KBM-7 (cell line): ENCODE data around the gene PCED1B.
"Not testable (repeated sequence)": the region's sequence is repeated elsewhere in the genome, so short reads cannot be mapped to it uniquely, and the experiment has no call there.

Experiments used
- DNase-seq: peaks from one replicate; pipeline ENCODE4 v3.0.0-alpha.2; 2015
- in situ Hi-C: fragments of 300-500 bp; cut with MboI; formaldehyde crosslinking; loops from 2 replicates; pipeline ENCODE4 v1.14.3; 2020; ENCODE audit warnings: low sequenced_read_pairs, low pct_unique_long_range_greater_than_20kb, mixed read lengths

The PCED1B gene

GRCh38 chr12:47147739-47148138, 68.3 kb downstream of the PCED1B start:
- in situ Hi-C loops: no loop called here
- DNase-seq: no peak

DNA sequence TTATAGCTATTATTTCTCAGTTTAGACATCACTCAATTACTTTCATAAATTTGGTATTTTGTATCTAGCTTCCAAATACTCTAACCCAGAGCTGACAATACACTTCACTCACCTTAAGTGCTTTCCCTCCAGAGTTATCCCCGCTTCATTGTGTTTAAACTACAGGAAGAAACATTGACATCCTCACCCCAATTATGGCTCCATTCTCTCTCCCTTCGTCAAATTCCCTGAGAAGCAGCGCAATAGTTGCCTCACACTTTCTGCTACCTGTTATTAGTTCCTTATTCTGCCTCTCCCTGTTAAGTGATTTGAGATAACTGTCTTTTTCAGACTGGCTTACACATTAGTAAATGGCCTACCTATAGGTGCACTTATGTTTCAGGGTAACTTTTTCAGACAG, 69.7 kb downstream of the PCED1B start:
- DNase-seq: no peak
- in situ Hi-C loops: no loop called here

DNA sequence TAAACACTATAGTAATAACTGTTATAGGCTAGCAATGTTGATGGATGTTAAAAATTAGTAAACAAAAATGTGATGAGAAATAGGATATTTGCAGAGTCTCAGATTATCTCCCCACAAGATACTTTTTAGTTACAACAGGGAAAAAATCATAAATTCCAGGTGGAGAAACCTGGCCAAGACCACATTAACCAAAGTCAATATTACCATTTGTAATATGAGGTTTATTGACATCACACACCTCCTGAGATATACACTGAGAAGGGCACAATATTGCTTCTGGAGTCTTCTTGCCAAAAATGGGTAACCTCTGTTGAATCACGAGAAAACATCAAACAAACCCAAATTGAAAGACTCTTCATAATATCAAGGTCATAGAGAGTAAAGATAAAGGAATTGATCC, 72.7 kb downstream of the PCED1B start:
- no peak for DNase-seq
- in situ Hi-C loops: no loop called here

DNA sequence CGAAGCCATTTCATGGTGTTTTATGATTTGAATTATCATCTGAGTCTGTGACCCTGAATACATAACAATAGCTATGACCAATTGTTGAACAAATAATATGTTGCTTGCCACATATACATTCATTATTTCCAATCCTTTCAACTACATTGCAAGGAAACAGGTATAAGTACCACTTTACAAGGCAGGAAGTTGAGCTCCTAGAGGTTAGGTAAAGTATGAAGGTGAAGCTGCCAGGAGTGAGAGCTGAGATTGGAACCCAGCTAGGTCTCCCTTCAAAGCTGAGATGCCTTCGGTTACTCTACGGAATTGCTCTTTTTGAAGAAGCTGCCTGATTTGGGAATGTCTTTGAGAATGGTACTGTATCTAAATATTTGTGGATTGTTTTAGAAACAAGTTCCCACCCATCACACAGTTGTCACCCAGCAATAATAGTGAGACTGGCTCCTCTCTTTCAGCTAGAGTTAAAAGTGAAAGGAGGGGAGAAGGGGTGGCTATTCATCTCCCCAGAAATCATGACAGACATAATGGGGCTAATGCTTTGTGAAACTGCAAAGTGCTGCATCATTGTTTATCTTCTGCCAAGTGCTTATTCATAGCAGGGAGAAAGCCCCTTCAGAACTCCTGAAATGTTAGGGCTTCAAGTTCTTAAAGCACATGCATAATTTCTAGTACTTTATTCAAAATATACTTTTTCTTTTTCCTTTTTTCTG, 76.2 kb downstream of the PCED1B start:
- no peak for DNase-seq
- in situ Hi-C loops: no loop called here

- in situ Hi-C loops: no loop called here
- DNase-seq: peak; percentile 18
Observed at GRCh38 chr12:47156167-47156736, 76.8 kb downstream of the PCED1B start.

DNA sequence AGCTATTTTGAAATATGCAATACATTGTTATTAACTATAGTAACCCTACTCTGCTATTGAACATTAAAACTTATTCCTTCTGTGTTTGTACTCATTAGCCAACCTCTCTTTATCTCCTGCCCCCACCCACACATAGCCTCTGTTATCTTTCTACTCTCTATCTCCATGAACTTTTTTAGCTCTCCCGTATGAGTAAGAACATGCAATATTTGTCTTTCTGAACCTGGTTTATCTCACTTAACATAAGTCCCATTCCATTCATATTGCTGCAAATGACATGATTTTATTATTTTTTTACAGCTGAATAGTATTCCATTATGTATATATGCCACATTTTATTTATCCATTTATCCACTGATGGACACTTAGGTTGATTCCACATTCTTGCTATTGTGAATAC, 79.4 kb downstream of the PCED1B start:
- no peak for DNase-seq
- in situ Hi-C loops: no loop called here

DNA sequence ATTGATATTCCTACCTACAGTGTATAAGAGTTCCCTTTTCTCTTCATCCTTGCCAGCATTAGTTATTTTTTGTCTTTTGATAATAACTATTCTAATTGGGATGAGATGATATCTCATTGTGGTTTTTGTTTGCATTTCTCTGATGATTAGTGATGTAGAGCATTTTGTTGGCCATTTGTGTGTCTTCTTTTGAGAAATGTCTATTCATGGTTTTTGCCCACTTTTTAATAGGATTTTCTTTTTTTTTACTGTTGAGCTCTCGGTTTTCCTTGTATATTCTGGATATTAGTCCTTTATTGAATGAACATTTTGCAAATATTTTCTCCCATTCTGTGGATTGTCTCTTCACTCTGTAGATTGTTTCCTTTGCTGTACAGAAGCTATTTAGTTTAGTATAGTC, 79.9 kb downstream of the PCED1B start:
- DNase-seq: no peak
- in situ Hi-C loops: no loop called here

- in situ Hi-C loops: no loop called here
- DNase-seq: peak; percentile 23
Observed at GRCh38 chr12:47160316-47161244, 81.2 kb downstream of the PCED1B start.

GRCh38 chr12:47164116-47164515, 84.7 kb downstream of the PCED1B start:
- no peak for DNase-seq
- in situ Hi-C loops: no loop called here

DNA sequence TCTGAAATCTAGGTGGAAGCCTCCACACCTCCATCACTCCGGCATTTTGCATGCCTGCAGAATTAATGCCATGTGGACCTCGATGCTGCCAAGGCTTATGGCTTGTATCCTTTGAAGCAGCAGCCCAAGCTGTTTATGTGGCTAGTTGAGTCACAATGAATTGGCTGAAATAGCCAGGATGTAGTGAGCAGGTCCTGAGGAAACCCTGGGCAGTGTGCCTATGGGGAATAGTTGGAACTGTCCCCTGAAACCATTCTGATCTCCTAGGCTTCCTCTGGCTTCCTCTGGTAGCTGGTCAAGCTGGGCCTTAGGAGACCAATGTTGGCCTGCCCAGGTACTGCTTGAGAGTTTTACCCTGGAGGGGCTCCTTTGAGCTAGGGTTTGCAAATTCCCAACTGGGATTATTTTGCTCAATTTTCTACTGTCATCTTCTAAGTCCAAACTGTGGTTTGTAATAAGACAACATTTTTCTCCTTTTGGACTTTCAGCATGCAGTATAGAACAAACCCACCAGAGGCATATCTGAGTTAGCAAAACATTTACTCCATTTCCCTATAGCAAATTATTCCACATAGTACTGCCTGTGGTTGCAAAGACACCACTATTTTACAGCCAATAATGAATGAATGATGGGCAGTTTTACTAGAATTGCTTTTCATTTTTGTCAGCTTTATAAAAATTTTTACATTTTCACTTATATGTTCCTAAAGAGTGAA, 85.5 kb downstream of the PCED1B start:
- in situ Hi-C loops: no loop called here
- no peak for DNase-seq

DNA sequence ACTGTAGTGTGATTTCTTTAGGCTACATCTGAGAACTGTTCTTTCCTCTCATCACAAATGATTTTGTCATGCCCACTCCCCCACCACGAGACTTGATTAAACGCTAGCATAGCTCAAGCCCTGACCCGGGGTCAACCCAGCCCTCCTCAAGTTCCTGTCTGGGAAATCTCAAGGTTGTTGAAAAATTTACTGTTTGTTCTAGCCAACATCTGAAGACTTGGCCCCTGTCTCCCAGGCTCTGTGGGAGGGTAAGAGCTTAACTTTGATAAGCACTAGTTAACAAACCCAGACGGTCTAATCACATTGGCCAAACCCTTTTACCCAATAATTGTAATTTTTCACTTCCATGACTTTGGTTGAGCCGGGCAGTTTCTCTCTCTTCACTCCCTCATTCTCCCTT, 86.5 kb downstream of the PCED1B start:
- in situ Hi-C loops: no loop called here
- DNase-seq: no peak

GRCh38 chr12:47166365-47166764, 86.9 kb downstream of the PCED1B start:
- in situ Hi-C loops: no loop called here
- no peak for DNase-seq

DNA sequence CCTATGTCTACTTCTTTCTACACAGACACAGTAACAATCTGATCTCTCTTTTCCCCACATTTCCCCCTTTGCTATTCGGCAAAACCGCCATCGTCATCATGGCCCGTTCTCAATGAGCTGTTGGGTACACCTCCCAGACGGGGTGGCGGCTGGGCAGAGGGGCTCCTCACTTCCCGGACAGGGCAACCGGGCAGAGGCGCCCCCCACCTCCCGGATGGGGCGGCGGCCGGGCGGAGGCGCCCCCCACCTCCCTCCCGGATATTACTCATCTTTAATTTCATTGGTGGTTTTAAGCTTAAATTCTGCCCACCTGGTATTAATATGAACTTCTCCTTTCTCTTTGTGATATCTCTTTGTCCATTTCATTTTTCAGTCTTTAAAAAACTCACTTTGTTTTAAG, 90.9 kb downstream of the PCED1B start:
- in situ Hi-C loops, DNase-seq: not testable (repeated sequence)

DNA sequence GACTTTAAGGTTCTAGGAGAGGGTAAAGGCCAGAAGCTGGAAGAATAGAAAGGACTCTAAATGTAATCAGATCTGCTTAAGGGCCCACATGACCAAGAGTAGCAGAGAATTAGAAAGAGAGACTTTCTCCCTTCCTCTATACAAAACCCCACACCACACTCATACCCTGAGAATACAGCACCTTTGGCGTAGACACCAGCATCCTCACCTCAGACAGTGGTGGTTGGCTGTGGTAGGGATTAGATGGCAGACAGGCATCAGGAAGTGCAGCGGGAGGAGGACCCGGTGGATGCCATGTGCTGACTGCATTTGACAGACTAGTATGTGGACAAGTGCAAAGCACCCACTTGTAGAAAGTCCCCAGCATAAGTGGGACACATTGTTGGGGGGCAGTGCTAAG, 98.6 kb downstream of the PCED1B start:
- DNase-seq: no peak
- in situ Hi-C loops: loop anchor here (25.0 kb wide), 1 partner anchor 91 kb away; the partner anchor contains the start of genes AMIGO2 and PCED1B

DNA sequence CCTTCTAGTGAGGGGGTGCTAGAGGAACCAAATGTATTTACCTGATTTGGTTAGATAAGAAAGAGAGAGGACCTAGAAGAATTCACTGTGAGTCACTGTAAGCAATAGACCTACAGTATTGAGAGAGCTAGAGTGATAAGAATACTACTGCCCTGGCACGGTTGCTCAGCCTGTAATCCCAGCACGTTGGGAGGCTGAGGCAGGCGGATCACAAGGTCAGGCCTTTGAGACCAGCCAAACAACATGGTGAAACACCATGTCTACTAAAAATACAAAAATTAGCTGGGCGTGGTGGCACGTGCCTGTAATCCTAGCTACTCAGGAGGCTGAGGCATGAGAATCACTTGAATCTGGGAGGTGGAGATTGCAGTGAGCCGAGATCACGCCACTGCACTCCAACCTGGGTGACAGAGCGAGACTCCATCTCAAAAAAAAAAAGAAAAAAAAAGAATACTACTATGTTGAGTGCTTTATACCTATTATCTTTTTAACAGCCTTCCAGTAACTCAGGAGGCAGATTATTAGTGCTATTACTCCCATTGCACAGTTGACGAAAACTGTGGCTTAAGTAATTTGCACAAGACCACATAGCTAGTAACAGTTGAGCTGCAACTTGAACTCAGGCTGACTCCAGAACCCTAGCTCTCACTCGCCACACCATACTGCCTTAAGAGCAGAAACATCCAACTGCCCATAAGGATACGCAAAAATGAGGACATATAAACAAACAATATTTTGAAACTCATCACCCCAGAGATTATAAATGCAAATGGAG, 102.9 kb downstream of the PCED1B start:
- DNase-seq: not testable (repeated sequence)
- in situ Hi-C loops: loop anchor here (25.0 kb wide), 1 partner anchor 95 kb away; the partner anchor contains the start of genes AMIGO2 and PCED1B

- in situ Hi-C loops: loop anchor here (25.0 kb wide), 1 partner anchor 97 kb away; the partner anchor contains the start of genes AMIGO2 and PCED1B
- DNase-seq: no peak
Observed at GRCh38 chr12:47184229-47184628, 104.8 kb downstream of the PCED1B start.

DNA sequence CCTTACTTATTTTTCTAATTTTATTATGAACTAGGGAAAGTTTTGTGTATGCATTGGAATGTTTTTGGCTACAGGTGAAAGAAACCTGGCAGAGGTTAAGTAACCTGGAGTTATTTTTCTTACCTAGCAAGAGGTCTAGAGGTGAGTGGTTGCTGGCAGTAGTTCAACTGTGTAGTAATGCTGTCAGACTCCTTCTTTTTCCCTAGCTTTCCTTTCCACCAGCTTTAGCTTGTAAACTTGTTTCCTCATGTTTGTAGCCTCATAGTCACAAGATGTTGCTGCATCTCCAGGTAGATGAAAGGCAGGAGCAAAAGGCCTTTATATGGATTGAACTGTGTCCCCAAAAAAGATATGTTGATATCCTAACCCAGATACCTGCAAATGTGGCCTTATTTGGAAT, 105.4 kb downstream of the PCED1B start:
- no peak for DNase-seq
- in situ Hi-C loops: loop anchor here (25.0 kb wide), 1 partner anchor 98 kb away; the partner anchor contains the start of genes AMIGO2 and PCED1B

DNA sequence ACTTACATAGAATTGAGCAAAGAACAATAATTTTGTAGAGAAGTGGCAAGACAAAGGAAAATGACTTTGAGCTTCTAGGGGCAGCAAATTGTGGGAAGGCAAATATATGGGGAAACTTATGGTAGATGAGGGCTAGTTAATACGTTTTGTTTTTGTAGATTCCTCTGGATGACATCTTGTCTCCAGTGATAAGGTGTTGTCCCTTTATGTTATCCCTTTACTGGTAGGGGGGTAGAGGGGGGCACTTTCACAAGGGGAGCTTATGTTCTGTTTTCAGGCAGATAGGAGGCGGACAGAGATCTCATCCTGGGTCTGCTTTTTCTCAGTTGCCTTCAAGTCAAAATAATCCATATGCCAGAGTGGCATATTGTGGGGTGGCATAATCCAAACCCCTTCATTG, 106.8 kb downstream of the PCED1B start:
- in situ Hi-C loops: loop anchor here (25.0 kb wide), 1 partner anchor 99 kb away; the partner anchor contains the start of genes AMIGO2 and PCED1B
- no peak for DNase-seq
